H1 (cell line): ENCODE data around the gene MYO9A. TPM values are rescaled to one million over a fixed set of nuclear protein-coding genes. Genes with fewer than 3 reads are reported as not detected.

Experiments
- RAD21 ChIP-seq, 2 experiments: IDR thresholded peaks in 1 of 2; conservative IDR thresholded peaks in 1 of 2; 2 replicates each; pipeline ENCODE4 v1.6.1; 2011; ENCODE audit warnings: low read depth in 2 of 2, low read length in 2 of 2, improper control_type of control experiment in 1 of 2, inconsistent platforms in 1 of 2, mild to moderate bottlenecking in 1 of 2, moderate library complexity in 1 of 2
- polyA plus RNA-seq, 7 experiments: library from polyadenylated mRNA; depleted of rRNA in 3 of 7; stranded (reverse) in 5 of 7; unstranded in 2 of 7; fragments of >200 nt in 5 of 7; fragments of 200-250 nt in 2 of 7; gene quantifications; 1 replicate in 5 of 7; 2 replicates in 1 of 7; 4 replicates in 1 of 7; pipeline versions ENCODE4 v1.2.1 to v1.2.3, GENCODE V29; 2011 to 2013; ENCODE audit warnings: missing spikeins in 2 of 7, mixed read lengths in 2 of 7
- total RNA-seq: library from RNA; stranded (reverse); fragmentation: NEBNext Ultra II Directional; extraction: Animal tissue kit (Norgen Biotek cat#: 25700); gene quantifications from 2 replicates; pipeline ENCODE4 v1.2.1, GENCODE V29; 2021

The MYO9A gene
- total and polyA plus RNA-seq, 2 of the 8 experiments (the other 6 are each of a cell fraction or from before 2014, with no cell fraction given): 3.9 to 26.0 TPM

GRCh38 chr15:71781965-71782265, 336.0 kb downstream of the MYO9A start (continued):
- TF ChIP-seq RAD21 (IDR thresholded peaks at IDR 0.05 in 1 of 2, conservative IDR thresholded peaks at IDR 0.05 in 1 of 2; ENCODE audit: low read depth in 2 of 2, low read length in 2 of 2): no peak
